ENCODE results near the gene NRXN3.

The NRXN3 gene

DNA sequence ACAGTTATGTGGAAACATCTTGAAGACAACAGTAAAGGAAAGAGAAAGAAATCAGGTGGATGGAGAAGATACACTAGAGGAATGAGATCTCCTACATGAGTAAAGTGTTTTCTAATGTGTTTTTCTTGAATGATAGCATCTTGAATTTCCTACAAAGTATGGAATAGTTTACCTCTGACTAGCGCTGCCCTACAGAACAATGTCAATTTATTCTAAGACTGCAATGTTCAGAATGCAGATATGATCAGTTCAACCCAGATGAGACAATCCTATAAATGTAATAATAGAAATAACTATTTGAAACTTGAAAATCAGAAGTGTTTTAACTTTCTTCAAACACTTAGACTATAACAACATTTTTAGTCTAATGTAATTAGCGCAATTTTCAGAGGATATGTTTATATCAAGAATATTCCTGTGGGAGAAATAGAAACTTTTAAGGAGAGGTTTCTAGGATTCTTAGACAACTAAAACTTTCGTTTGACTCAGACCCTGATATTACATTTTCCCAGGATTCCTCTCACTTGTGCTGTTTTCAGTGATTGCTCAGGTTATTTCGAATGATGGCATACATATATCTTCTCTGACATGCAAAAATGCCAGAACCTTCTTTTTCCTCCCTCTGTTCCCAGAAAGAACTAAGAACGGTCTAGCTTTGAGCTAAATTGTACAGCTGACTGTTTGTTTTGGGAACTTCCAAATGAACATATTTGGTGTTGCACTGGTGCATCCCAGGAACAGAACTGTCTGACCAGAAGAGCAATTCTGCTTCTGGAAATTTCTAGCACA is 1023.7 kb downstream of the NRXN3 start:
- POLR2A ChIA-PET, result no interaction called here
- Histone ChIP-seq H3K27ac (ENCODE audit: insufficient read depth in 1 of 2, low read depth in 1 of 2, low read length in 2 of 2, poor library complexity in 1 of 2, severe bottlenecking in 2 of 2) (no peak overlapping the region), H3K4me3 (ENCODE audit: control insufficient read depth in 1 of 7, extremely low read depth in 1 of 7, insufficient read depth in 4 of 7, low read depth in 2 of 7, low read length in 6 of 7) (no peak overlapping the region), H3K36me3 (ENCODE audit: control insufficient read depth in 4 of 4, insufficient read depth in 4 of 4, low read length in 3 of 4) (no peaks in the 10 kb centered on the region), H3K4me1 (ENCODE audit: control extremely low read depth in 1 of 4, control insufficient read depth in 4 of 4, insufficient read depth in 4 of 4, low read length in 3 of 4) (no peaks in the 10 kb centered on the region), H3K9me3 (ENCODE audit: control extremely low read depth in 1 of 5, control insufficient read depth in 4 of 5, insufficient read depth in 2 of 5, low read depth in 1 of 5, low read length in 4 of 5) (no peaks in the 10 kb centered on the region), H3K27me3 (replicated peaks in 2 of 5; ENCODE audit: control insufficient read depth in 4 of 5, insufficient read depth in 5 of 5, low read length in 4 of 5) (no peaks in the 10 kb centered on the region)
- WGBS (ENCODE audit: insufficient coverage), result 93% methylated on average over 2 of the region's 5 CpGs
- CTCF ChIA-PET, result no interaction called here
- no peak for DNase-seq

DNA sequence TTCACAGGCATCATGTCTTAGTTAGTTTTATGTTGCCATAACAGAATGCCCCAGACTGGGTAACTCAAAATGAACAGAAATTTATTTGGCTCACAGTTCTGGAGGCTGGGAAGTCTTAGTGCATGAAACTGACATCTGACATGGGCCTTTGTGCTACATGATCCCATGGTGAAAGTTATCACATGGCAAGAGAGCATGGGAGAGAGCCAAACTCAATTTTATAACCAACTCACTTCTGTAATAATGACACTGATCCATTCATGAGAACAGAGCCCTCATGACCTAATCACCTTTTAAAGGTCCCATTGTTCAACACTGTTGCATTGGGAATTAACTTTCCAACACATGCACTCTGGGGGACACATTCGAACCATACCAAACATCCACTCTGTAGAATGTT is 1026.0 kb downstream of the NRXN3 start:
- H3K27me3 ChIP-seq (replicated peaks in 2 of 5; ENCODE audit: control insufficient read depth in 4 of 5, insufficient read depth in 5 of 5, low read length in 4 of 5), result no peaks in the 10 kb centered on the region
- H3K4me1 ChIP-seq (ENCODE audit: control extremely low read depth in 1 of 4, control insufficient read depth in 4 of 4, insufficient read depth in 4 of 4, low read length in 3 of 4), result no peaks in the 10 kb centered on the region
- no peak overlapping the region for H3K27ac ChIP-seq (ENCODE audit: insufficient read depth in 1 of 2, low read depth in 1 of 2, low read length in 2 of 2, poor library complexity in 1 of 2, severe bottlenecking in 2 of 2)
- no peak overlapping the region for H3K4me3 ChIP-seq (ENCODE audit: control insufficient read depth in 1 of 7, extremely low read depth in 1 of 7, insufficient read depth in 4 of 7, low read depth in 2 of 7, low read length in 6 of 7)
- WGBS (ENCODE audit: insufficient coverage), result no CpG with 5 or more reads among the region's 1 CpG
- no peaks in the 10 kb centered on the region for H3K9me3 ChIP-seq (ENCODE audit: control extremely low read depth in 1 of 5, control insufficient read depth in 4 of 5, insufficient read depth in 2 of 5, low read depth in 1 of 5, low read length in 4 of 5)
- ChIA-PET CTCF (no interaction called here), POLR2A (no interaction called here)
- no peaks in the 10 kb centered on the region for H3K36me3 ChIP-seq (ENCODE audit: control insufficient read depth in 4 of 4, insufficient read depth in 4 of 4, low read length in 3 of 4)
- DNase-seq, result no peak

DNA sequence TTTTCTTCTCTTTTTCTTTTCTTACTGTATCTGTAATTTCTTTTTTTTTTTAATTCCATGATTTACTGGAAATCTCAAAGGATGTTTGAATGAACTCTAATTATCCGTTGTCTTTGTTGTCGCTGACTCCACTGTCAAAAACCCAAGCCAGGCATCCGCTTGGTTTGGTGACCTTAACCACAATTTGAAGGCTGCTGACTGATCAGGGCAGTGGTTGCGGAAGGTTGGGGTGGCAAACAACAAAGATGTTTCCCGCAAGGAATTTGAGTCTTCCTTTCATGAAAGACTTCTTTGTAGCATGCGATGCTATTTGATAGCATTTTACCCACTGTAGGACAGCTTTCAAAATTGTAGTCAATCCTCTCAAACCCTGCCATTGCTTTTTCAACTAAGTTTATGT is 1027.3 kb downstream of the NRXN3 start:
- no peak for DNase-seq
- H3K4me3 ChIP-seq (ENCODE audit: control insufficient read depth in 1 of 7, extremely low read depth in 1 of 7, insufficient read depth in 4 of 7, low read depth in 2 of 7, low read length in 6 of 7), result no peak overlapping the region
- no peaks in the 10 kb centered on the region for H3K36me3 ChIP-seq (ENCODE audit: control insufficient read depth in 4 of 4, insufficient read depth in 4 of 4, low read length in 3 of 4)
- WGBS (ENCODE audit: insufficient coverage), result 97% methylated on average over 6 of the region's 6 CpGs
- no peaks in the 10 kb centered on the region for H3K9me3 ChIP-seq (ENCODE audit: control extremely low read depth in 1 of 5, control insufficient read depth in 4 of 5, insufficient read depth in 2 of 5, low read depth in 1 of 5, low read length in 4 of 5)
- POLR2A ChIA-PET, result no interaction called here
- CTCF ChIA-PET, result interaction anchor here (0.6 kb wide), 1 partner anchor 239 kb away, joined by 3 read pairs; no protein-coding TSS in a partner anchor
- no peak overlapping the region for H3K27ac ChIP-seq (ENCODE audit: insufficient read depth in 1 of 2, low read depth in 1 of 2, low read length in 2 of 2, poor library complexity in 1 of 2, severe bottlenecking in 2 of 2)
- no peaks in the 10 kb centered on the region for H3K27me3 ChIP-seq (replicated peaks in 2 of 5; ENCODE audit: control insufficient read depth in 4 of 5, insufficient read depth in 5 of 5, low read length in 4 of 5)
- H3K4me1 ChIP-seq (ENCODE audit: control extremely low read depth in 1 of 4, control insufficient read depth in 4 of 4, insufficient read depth in 4 of 4, low read length in 3 of 4), result no peaks in the 10 kb centered on the region

DNA sequence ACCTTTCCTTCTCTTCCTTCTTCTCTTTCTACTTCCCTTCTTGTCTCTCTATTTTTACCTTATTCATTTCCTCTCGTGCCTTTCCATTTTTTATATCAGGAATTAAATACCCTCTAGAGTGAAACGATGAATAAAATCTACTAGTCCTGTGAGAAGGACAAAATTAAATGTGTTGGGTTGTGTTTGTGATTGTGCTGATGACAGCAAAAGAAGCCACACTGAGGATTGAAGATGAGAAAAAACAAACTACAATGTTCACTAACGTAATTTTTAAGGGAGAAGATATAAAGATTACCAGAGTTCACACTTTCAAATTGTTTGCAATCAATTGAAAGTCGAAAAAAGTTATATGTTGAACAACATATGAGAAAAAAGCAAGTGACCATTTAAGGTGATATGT is 1029.0 kb downstream of the NRXN3 start:
- ChIA-PET CTCF (no interaction called here), POLR2A (no interaction called here)
- no peaks in the 10 kb centered on the region for H3K27me3 ChIP-seq (replicated peaks in 2 of 5; ENCODE audit: control insufficient read depth in 4 of 5, insufficient read depth in 5 of 5, low read length in 4 of 5)
- no peak overlapping the region for H3K4me3 ChIP-seq (ENCODE audit: control insufficient read depth in 1 of 7, extremely low read depth in 1 of 7, insufficient read depth in 4 of 7, low read depth in 2 of 7, low read length in 6 of 7)
- no peaks in the 10 kb centered on the region for H3K9me3 ChIP-seq (ENCODE audit: control extremely low read depth in 1 of 5, control insufficient read depth in 4 of 5, insufficient read depth in 2 of 5, low read depth in 1 of 5, low read length in 4 of 5)
- no peak overlapping the region for H3K27ac ChIP-seq (ENCODE audit: insufficient read depth in 1 of 2, low read depth in 1 of 2, low read length in 2 of 2, poor library complexity in 1 of 2, severe bottlenecking in 2 of 2)
- no peaks in the 10 kb centered on the region for H3K4me1 ChIP-seq (ENCODE audit: control extremely low read depth in 1 of 4, control insufficient read depth in 4 of 4, insufficient read depth in 4 of 4, low read length in 3 of 4)
- no peaks in the 10 kb centered on the region for H3K36me3 ChIP-seq (ENCODE audit: control insufficient read depth in 4 of 4, insufficient read depth in 4 of 4, low read length in 3 of 4)
- DNase-seq, result no peak
- WGBS (ENCODE audit: insufficient coverage), result 86% methylated on average over 1 of the region's 4 CpGs

DNA sequence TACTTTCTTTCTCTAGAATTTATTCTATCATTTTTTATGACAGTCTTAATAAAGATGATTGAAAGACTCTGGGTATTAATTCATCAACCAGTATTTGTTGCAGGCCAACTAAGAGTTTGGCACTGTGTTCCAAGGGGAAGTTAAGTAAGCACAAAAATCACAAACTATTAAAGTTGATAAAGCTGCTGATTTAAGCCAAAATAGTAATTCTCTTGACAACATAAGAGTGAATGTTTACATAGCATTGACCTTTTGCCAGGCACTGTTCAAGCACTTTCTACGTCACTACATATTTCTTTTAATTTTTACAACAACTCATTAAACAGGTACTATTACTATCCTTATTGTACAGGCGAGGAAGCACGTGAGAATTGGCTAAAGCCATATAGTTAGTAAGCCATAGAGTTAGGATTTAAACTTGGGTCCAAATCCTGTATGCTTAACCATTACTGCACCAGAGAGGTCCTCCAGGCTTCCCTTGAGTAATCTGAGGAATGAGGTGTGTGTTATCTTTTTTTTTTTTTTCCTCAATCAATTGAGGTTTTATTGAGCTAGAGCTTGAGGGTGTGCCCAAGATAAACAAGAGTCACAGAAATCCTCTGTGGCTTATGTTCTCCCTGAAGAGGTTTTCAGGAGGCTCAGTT is 1031.5 kb downstream of the NRXN3 start:
- no CpG with 5 or more reads among the region's 3 CpGs for WGBS (ENCODE audit: insufficient coverage)
- POLR2A ChIA-PET, result no interaction called here

DNA sequence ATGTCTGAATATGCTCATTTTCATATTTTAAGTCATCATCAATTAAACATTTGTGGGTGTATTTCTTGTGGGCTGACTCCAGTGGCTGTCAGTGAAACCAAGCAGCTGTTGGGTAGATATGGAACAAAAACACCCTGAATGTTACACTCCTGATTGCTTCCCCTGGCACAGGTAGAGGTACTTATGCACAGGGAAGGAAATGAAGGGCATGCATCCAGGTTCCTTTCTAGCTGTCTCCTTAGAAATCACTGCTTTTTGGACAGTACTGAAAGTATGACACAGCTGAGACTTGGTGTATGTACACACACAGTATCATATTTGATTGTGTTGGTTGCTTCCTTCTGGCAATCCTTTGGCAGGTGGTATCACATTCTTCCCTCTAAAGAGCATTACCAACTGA is 1034.4 kb downstream of the NRXN3 start:
- no peaks in the 10 kb centered on the region for H3K27me3 ChIP-seq (replicated peaks in 2 of 5; ENCODE audit: control insufficient read depth in 4 of 5, insufficient read depth in 5 of 5, low read length in 4 of 5)
- H3K27ac ChIP-seq (ENCODE audit: insufficient read depth in 1 of 2, low read depth in 1 of 2, low read length in 2 of 2, poor library complexity in 1 of 2, severe bottlenecking in 2 of 2), result no peak overlapping the region
- ChIA-PET POLR2A (no interaction called here), CTCF (no interaction called here)
- no peaks in the 10 kb centered on the region for H3K4me1 ChIP-seq (ENCODE audit: control extremely low read depth in 1 of 4, control insufficient read depth in 4 of 4, insufficient read depth in 4 of 4, low read length in 3 of 4)
- H3K9me3 ChIP-seq (ENCODE audit: control extremely low read depth in 1 of 5, control insufficient read depth in 4 of 5, insufficient read depth in 2 of 5, low read depth in 1 of 5, low read length in 4 of 5), result no peaks in the 10 kb centered on the region
- no peaks in the 10 kb centered on the region for H3K36me3 ChIP-seq (ENCODE audit: control insufficient read depth in 4 of 4, insufficient read depth in 4 of 4, low read length in 3 of 4)
- H3K4me3 ChIP-seq (ENCODE audit: control insufficient read depth in 1 of 7, extremely low read depth in 1 of 7, insufficient read depth in 4 of 7, low read depth in 2 of 7, low read length in 6 of 7), result no peak overlapping the region
- DNase-seq, result no peak

More for the DNA sequence above, 1031.5 kb downstream of the NRXN3 start:
- CTCF ChIA-PET, result no interaction called here
- H3K9me3 ChIP-seq (ENCODE audit: control extremely low read depth in 1 of 5, control insufficient read depth in 4 of 5, insufficient read depth in 2 of 5, low read depth in 1 of 5, low read length in 4 of 5), result no peaks in the 10 kb centered on the region
- H3K27ac ChIP-seq (ENCODE audit: insufficient read depth in 1 of 2, low read depth in 1 of 2, low read length in 2 of 2, poor library complexity in 1 of 2, severe bottlenecking in 2 of 2), result no peak overlapping the region
- no peaks in the 10 kb centered on the region for H3K4me1 ChIP-seq (ENCODE audit: control extremely low read depth in 1 of 4, control insufficient read depth in 4 of 4, insufficient read depth in 4 of 4, low read length in 3 of 4)
- H3K27me3 ChIP-seq (replicated peaks in 2 of 5; ENCODE audit: control insufficient read depth in 4 of 5, insufficient read depth in 5 of 5, low read length in 4 of 5), result no peaks in the 10 kb centered on the region
- H3K4me3 ChIP-seq (ENCODE audit: control insufficient read depth in 1 of 7, extremely low read depth in 1 of 7, insufficient read depth in 4 of 7, low read depth in 2 of 7, low read length in 6 of 7), result no peak overlapping the region
- DNase-seq, result no peak
- H3K36me3 ChIP-seq (ENCODE audit: control insufficient read depth in 4 of 4, insufficient read depth in 4 of 4, low read length in 3 of 4), result no peaks in the 10 kb centered on the region

DNA sequence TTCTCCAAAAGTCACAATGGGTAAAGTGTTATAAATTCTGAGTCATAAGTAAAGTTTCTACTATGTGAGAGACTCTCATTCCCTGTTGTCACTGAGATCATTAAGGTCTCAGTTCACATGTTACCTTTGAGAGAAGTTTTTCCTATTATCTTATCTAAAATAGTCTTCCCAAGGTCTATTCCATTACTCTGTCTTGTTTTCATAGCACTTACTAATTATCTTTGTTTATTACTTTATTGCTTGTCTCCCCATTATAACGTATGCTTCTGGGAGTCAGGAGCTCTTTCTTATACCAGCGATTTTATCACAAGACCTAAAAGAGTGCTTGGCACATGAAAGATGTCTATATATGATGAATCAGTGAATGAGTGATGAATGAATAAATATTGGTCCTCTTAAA is 1039.2 kb downstream of the NRXN3 start:
- H3K36me3 ChIP-seq (ENCODE audit: control insufficient read depth in 4 of 4, insufficient read depth in 4 of 4, low read length in 3 of 4), result no peaks in the 10 kb centered on the region
- CTCF ChIA-PET, result no interaction called here
- H3K27me3 ChIP-seq (replicated peaks in 2 of 5; ENCODE audit: control insufficient read depth in 4 of 5, insufficient read depth in 5 of 5, low read length in 4 of 5), result peaks cover 0 to 2% (median 0%) of the 10 kb centered on the region in 5 experiments
- no peak for DNase-seq
- WGBS (ENCODE audit: insufficient coverage), result no CpG with 5 or more reads among the region's 2 CpGs
- no peak overlapping the region for H3K4me3 ChIP-seq (ENCODE audit: control insufficient read depth in 1 of 7, extremely low read depth in 1 of 7, insufficient read depth in 4 of 7, low read depth in 2 of 7, low read length in 6 of 7)
- H3K9me3 ChIP-seq (ENCODE audit: control extremely low read depth in 1 of 5, control insufficient read depth in 4 of 5, insufficient read depth in 2 of 5, low read depth in 1 of 5, low read length in 4 of 5), result no peaks in the 10 kb centered on the region
- POLR2A ChIA-PET, result no interaction called here
- no peaks in the 10 kb centered on the region for H3K4me1 ChIP-seq (ENCODE audit: control extremely low read depth in 1 of 4, control insufficient read depth in 4 of 4, insufficient read depth in 4 of 4, low read length in 3 of 4)
- no peak overlapping the region for H3K27ac ChIP-seq (ENCODE audit: insufficient read depth in 1 of 2, low read depth in 1 of 2, low read length in 2 of 2, poor library complexity in 1 of 2, severe bottlenecking in 2 of 2)

All from common myeloid progenitor, CD34-positive (primary cell).